Stimulated activated CD8-positive, alpha-beta memory T cell treated with anti-CD3 and anti-CD28 coated beads, Interleukin-15, amount 100 ng/mL, for 48 hours (primary cell): ENCODE measurements around the gene SP7.
"Not testable (repeated sequence)": the region's sequence is repeated elsewhere in the genome, so short reads cannot be mapped to it uniquely, and the experiment has no call there.

Source experiments
- DNase-seq, 2 donors: peaks; one replicate each; pipeline ENCODE4 v3.0.0-alpha.2; 2020; ENCODE audit warnings: low read depth in 2 of 2

The SP7 gene

GRCh38 chr12:53346491-53346890 is 10.3 kb upstream of the SP7 start:
- no peak for DNase-seq

DNA sequence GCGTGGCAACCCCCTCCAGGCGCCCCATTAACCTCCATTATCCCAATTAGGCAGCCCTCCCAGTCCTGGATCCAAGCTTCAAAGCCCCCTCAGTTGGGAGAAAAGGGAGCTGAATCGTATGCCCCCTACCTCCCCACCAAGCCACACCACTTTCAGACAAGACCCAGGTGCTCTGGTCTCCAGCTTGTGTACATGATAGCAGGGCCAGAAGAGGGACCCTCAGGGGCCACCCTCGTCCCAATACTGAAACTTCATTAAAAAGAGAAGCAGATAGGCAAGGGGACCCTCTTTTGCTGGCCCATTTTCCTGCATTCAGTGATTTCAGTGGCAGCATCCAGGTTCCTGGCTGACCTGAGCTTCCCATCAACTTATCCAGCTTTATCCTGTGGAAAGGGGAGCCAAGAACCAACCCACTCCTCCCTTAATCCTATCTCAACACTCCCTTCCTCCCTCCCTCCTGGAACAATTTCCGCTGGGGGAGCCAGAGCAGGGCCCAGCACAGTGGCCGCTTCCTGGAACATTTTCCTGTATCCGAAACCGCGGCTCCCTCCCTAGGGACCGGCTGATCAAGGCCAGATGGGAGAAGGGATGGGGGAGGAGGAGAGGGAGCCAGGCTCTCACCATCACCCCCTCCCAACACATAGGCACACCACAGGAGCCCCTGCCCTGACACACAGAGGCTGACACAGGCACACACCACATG is 9.5 kb upstream of the SP7 start:
- DNase-seq: no peak

- DNase-seq: peak; percentile 54
These were observed 8.8 kb upstream of the SP7 start for GRCh38 chr12:53344824-53345485.

GRCh38 chr12:53344487-53344823 is 8.3 kb upstream of the SP7 start:
- DNase-seq: no peak

DNA sequence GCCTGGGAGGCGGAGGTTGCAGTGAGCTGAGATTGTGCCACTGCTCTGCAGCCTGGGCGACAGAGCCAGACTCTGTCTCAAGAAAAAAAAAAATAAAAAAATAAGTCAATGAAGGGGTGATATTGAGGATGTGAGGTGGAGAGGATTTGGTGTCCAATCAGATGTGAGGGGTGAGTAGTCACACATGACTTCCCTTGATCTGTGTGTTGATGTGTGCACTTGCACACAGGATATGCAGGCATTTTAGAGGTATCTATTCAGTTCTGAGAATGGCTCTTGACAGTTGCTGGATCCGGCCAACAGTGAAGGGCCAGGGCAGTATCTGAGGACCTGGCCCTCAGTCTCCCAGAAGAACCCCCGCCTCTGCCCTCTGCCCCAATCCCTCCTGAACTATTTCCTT is 7.8 kb upstream of the SP7 start:
- DNase-seq: no peak

DNA sequence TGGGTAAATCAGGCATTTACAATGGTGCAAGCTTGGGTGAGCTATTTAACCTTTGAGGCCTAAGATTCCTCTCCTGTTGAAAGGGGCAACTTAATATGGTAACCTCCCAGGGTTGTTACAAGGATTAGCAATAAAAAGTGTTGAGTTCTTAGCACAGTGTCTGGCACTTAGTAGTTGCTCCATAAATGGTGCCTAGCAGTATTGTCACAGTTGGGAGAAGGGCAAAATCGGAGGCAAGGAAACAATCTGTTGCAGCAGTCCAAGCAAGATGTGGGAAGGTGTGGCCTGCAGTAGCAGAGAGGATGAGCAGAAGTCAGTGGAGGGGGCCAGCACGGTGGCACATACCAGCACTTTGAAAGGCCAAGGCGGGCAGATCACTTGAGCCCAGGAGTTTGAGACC is 7.3 kb upstream of the SP7 start:
- DNase-seq: no peak

GRCh38 chr12:53340398-53340797 is 4.2 kb upstream of the SP7 start:
- DNase-seq: peak in 1 of 2 donors; percentile 14

GRCh38 chr12:53338916-53339315 is 2.8 kb upstream of the SP7 start:
- no peak for DNase-seq

DNA sequence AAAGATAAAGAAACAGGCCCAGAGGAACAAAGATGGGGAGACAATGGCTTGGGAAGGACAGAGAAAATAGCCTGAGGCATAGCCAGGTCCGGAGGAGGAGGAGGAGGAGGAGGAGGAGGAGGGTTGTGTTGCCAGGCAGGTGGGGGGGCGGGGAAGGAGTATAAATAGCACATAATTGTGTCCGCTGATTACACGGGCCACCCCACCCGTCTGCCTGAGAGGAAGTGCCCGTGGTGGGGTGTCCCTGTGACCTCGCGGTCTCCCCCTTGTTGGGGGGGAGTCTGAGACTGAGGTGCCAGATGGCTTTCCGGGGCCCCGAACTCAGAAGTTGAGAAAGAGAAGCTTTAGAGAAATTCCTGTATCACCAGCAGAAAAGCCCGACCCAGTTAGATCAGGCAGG is 1.9 kb upstream of the SP7 start:
- DNase-seq: no peak

- no peak for DNase-seq
These were observed 1.3 kb downstream of the SP7 start for GRCh38 chr12:53334822-53335221.

DNA sequence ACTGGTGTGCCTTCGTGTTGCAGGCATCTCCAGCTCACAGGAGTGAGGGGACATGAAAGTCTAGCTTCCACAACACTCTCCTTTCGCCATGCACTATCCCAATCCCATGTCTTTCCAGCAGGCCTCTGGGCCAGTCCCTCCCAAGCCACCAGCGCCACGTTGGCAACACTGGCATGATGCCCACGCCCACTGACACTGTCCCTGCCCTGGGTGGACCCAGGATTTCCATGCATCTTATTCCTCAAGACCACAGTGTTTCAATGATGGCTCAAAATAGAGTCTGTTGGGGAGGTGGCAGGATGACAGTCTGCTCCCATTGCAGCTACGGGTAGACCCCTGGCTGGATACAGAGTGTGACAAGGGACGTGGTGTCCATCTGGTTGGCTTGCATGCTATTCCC is 2.3 kb downstream of the SP7 start:
- DNase-seq: no peak

- DNase-seq: no peak
These were observed 2.9 kb downstream of the SP7 start for GRCh38 chr12:53333289-53333688.

DNA sequence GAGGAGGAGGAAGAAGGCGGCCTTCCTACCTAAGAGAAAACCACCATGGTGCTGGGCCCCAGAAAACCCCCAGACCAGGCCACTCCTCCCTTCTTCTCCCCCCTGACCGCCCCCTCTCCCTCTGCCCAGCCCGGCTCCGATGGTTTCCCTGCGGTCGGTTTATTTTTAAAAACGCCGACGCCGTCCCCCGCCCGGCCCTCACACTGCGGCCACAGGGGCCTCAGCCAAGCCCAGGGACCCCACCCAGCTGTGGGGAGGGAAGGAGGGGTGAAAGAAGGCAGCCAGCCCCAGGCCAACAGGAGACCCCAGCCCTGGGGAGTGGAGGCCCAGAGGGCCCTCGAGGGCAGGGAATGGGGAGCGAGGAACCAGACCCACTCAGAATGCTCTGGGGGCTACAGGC is 3.4 kb downstream of the SP7 start:
- DNase-seq: no peak

DNA sequence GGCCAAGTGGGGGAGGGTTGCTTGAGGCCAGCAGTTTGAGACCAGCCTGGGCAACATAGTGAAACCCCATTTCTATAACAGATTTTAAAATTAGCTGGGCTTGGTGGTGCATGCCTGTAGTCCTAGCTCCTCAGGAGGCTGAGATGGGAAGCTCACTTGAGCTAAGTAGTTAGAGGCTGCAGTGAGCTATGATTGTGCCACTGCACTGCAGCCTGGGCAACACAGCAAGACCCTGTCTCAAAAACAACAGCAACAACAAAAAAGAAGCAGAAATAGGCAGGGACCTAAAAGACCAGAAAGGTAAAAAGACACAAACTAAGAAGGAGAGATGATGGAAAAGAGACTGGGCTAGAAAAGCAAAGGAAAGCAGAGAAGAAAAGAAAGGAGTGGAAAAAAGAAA is 3.8 kb downstream of the SP7 start:
- DNase-seq: not testable (repeated sequence)

GRCh38 chr12:53330671-53331070 is 5.5 kb downstream of the SP7 start:
- DNase-seq: no peak

- no peak for DNase-seq
These were observed 8.1 kb downstream of the SP7 start for GRCh38 chr12:53328043-53328435.

DNA sequence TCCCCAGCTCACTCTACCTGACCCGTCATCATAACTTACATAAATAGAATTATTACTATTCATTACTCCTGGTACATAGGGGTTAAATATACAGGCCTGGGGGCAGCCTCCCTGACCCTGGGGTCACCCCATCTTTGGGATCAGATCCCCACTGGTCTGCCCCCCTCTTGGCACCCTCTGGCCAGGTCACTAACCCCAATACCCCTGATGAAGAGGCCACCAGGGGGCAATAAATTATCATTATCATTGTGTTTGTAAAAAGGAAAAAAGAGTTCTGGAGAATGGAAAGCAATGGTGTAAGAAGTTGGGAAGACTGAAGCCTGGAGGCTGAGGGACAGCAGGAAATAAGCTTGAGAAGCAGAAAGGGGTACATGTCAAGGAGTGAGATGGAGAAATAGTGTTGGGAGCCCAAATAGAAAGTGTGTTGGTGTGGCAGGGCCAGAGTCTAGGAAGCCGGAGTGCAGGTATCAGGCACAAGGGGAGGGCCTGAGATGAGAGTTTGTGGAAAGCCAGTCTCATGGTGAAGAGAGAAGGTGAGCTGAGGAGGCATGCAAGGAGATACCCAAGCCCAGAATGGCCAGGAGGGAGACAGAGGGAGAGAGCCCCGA is 8.6 kb downstream of the SP7 start:
- no peak for DNase-seq

DNA sequence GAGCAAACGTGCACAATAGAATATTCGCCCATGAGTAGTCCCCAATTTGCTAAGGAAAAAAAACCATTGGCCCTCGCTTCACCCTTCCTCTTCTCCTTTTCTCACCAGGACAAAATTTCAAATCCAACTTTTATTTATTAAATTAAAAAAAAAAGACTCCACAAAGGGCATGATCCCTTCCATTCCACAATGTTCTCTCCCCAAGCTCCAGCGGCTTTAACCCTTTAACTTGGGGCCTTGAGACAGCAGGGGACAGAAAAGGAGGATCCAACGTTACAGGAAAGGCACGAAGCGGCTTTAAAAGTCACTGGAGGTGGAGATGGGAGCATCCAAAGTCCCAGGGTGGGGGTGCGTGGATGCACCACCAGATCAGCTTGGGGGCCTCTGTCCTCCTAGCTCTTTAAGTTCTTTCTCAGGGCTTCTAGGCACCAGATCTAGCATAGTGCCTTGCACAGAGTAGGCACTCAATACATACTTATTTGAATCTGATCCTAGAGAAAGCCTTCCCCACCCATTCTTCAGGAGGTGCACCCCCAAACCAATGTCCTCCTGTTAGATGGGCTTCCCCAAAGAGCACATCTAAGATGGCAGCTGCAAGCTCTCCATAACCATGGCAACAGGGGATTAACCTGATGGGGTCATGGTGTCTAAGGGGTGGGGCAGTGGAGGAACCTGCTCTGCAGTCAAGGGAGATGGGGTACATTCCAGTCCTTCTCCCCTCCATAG is 9.5 kb downstream of the SP7 start:
- DNase-seq: no peak

GRCh38 chr12:53325511-53326061 is 10.6 kb downstream of the SP7 start:
- no peak for DNase-seq

- DNase-seq: peak; percentile 90 to 93
These were observed 11.2 kb downstream of the SP7 start for GRCh38 chr12:53324779-53325510.

- DNase-seq: peak in 1 of 2 donors; percentile 26
These were observed 11.9 kb downstream of the SP7 start for GRCh38 chr12:53324113-53324778.
